SK-N-MC (cell line): ENCODE measurements around the gene CILP.

Experiments used
- EZH2 ChIP-seq: fragments of 200-600 bp; sonication (generic); IDR thresholded peaks from one replicate; pipeline ENCODE4 v1.6.1; 2017; ENCODE audit warnings: antibody characterized with exemption
- FOXP2 ChIP-seq: optimal IDR thresholded peaks from 2 replicates; pipeline ENCODE3; 2011; ENCODE audit warnings: mild to moderate bottlenecking, moderate library complexity; ENCODE audit not compliant: insufficient read depth; ENCODE audit errors: extremely low read length, control extremely low read depth
- POLR2AphosphoS5 ChIP-seq: IDR thresholded peaks from 2 replicates; pipeline ENCODE4 v1.6.1; 2012; ENCODE audit warnings: mild to moderate bottlenecking, low read depth, low read length, borderline replicate concordance

DNA sequence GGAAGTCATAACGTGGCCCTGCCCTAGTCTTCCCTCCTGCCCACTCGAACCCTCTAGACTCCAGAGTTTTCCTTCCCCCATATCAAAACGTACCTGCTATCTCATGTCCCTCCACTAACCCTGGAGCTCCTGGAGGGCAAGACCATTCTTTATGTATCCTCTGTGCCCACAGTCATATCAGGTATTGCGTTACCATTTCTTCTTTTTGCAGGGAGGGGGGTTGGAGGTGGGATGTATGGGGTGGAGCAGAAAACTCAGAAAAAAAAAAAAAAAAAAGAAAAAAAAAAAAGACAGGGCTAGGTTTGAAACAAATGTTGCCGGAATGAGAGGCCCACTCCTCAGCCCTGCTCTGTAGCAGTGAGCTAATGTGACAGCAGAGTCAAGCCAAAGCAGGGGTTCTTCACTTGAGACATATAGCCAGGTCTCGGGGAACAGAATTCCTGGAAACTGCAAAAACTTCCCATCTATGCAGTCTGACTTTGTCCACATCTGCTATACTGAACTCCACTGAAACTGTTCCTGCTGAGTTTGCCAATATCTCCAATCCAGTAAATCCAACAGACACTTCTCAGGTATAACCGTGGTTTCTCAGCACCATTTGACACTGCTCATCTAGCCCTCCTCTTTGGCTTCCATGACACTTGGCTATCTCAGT lies 44.3 kb upstream of the CILP start:
- TF ChIP-seq EZH2 (no peak), POLR2AphosphoS5 (no peak), FOXP2 (no peak)
